GM18507 (cell line): ENCODE data around the gene RFX1.

Experiments used
- DNase-seq: peaks from one replicate; pipeline ENCODE4 v3.0.0; 2011; ENCODE audit warnings: low read depth; ENCODE audit not compliant: insufficient read length; ENCODE audit errors: extremely low spot score
- FAIRE-seq: peaks from 2 replicates; lab custom pipeline; 2011; peaks lifted over from hg19 to GRCh38; lab: Jason Lieb, UNC

The RFX1 gene

DNA sequence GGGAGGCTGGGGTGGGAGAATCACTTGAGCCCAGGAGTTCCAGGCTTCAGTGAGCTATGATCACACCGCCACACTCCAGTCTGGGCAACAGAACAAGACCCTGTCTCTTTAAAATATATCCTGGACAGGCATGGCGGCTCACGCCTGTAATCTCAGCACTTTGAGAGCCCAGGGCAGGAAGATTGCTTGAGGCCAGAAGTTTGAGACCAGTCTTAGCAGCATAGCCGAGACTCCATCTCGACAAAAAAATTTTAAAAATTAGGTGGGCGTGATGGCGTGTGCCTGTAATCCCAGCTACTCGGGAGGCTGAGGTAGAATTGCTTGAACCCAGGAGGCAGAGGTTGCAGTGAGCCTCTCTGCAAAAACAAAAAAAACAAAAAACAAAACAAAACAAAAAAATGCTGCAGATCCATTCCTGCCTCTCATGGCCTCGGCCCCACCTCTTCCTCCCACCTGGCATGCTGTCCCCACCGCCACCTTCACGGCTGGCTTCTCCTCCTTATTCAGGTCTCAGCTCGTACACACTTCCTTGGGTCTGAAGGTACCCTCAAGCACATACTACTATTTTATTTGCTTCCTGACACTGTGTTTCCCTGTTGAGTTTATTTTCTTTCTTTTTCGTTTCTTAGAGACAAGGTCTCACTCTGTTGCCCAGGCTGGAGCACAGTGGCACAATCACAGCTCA is 5.3 kb downstream of the RFX1 start:
- DNase-seq (no peak), FAIRE-seq (no peak)

DNA sequence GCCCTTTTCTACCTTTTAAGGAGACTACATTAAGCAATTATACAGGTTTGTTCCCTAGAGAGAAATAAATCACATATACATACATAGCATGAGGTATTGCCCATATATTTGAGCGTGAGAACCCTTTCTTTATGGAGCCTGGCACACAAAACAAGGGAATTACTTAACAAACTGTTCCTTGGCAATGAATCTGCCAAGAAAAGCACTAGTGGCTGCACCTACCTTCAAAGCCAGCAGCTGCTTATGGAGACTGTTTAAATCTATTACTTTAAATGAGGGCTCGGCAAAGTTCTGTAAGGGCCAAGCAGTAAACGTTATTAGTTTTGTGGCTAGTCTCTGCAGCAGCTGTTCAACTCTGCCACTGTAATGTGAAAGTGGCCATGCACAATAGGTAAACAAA is 7.0 kb downstream of the RFX1 start:
- DNase-seq (no peak), FAIRE-seq (no peak)

DNA sequence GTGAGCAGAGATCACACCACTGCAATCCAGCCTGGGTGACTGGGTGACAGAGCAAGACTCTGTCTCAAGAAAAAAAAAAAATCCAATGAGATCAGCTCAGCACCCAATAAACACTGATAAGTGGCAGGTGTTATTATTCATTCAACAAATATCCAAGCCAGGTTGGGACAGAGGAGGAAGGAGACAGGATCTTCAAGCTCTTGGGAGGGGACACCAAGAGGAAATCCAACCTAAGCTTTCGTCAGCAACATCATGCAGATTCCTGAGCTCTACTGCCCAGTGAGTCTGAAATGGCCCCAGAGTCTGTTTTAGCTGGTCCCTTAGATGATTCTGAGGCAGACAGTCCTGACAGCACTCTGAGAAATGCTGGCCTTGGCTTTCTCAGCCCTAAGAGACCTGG is 7.7 kb downstream of the RFX1 start:
- DNase-seq = no peak
- no peak for FAIRE-seq

DNA sequence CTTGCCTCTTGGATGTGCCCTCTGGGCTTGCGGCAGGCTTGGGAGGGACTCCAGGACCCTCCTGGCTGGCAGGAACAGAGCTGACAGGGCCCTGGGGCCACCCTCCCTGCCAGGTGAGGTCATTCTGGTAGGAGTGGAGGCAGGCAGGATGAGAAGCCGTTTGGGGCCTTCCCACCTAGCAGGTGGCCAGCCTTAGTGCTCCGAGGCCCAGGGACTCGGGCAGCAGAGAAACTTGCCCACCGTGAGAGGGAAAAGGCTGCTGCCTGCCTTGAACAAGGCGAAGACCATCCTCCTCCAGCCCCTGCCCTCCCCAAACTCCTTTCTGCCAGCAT is 8.5 kb downstream of the RFX1 start:
- DNase-seq = no peak
- FAIRE-seq = no peak

DNA sequence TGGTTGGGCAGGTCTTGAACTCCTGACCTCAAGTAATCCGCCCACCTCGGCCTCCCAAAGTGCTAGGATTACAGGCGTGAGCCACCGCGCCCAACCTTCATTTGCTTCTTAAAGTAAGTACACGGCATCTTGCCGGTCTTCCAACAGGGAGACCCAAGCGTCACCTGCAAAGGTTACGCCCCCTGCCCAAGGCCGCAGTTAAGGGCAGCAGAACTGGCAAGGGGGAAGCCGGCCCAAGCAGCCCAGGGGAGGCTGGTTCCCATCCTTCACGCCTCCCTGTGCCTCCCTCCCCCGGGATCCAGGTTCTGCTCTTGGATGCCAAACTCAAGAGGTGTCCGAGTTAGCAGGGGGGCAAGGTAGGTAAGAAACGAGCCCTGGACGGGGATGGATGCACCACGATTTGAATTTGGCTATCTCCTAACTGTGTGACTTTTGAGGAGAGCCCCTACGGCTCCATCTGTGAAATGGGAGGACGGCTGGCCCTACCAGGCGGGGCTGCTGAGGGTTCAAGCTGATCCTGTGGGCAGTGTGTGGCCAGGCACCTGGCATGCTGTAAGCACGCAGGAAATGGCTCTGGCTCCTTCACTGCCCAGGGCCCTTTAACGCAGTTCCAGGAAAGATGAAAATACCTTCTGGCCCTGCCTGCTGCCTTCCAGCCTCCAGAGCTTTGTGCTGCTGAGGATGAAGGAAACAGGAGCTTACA is 9.0 kb downstream of the RFX1 start:
- FAIRE-seq (no peak), DNase-seq (no peak)

DNA sequence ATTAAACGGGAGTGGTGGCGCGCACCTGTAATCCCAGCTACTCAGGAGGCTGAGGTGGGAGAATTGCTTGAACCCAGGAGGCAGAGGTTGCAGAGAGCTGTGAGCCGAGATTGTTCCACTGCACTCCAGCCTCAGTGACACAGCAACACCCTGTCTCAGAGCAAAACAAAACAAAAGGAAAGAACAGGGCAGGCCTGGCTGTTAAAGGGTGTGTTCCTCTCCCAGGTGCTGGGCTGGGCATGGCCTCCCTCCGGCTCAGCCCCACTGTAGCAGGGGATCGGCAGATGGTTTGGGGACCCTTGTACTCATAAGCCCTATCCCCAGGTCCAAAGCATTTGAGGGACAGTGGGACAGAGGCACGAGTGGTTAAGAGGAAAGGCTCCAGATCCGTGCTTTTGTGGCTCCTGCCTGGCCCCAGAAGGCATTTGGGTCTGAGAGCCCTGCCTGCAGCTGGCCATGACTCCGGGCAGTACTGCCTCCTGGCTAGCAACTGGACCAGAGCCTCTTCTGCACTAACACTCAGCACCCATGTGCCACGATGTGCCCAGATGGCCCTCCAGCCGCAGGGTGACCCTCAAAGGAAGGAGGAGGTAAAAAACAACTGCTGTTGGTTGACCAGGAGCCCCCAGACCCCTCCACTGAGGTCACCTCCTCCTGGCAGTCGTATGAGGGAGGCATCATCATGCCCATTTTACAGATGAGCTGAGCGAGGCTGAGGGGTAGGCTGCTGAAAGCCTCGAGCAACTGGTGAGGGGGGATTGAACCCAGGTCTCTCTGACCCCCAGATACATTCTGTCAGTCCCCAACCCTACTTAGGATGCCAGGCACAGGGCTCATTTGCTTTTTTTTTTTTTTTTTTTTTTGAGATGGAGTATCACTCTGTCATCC is 10.0 kb downstream of the RFX1 start:
- DNase-seq (no peak), FAIRE-seq (no peak)

DNA sequence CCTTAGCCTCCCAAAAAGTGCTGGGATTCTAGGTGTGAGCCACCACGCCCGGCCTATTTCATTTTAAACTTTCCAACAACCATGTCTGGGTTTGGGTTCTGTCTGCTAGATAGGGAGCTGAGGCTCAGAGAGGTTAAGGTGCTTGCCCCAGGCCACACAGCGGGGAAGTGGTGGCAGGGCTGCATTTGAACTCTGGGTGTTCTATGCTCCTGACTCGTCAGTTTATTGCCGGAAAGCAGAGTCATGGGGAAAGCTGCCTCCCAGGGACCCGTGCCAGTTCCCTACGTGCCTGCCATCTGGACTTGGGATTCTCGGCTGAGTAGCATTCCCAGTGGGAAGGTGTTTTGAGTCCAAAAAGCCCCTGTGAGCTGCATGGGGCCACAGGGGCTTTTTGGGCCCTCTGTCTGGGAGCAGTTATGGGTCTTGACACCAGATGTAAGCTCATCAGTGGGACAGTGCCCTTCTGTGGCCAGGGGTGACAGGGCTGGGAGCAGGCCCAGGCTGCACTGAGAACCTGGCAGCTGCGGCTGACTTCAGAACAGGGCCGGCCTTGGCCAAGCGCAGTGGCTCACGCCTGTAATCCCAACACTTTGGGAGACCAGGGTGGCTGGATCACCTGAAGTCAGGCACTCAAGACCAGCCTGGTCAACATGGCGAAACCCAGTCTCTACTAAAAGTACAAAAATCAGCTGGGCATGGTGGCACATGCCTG is 10.9 kb downstream of the RFX1 start:
- FAIRE-seq = no peak
- DNase-seq = no peak

DNA sequence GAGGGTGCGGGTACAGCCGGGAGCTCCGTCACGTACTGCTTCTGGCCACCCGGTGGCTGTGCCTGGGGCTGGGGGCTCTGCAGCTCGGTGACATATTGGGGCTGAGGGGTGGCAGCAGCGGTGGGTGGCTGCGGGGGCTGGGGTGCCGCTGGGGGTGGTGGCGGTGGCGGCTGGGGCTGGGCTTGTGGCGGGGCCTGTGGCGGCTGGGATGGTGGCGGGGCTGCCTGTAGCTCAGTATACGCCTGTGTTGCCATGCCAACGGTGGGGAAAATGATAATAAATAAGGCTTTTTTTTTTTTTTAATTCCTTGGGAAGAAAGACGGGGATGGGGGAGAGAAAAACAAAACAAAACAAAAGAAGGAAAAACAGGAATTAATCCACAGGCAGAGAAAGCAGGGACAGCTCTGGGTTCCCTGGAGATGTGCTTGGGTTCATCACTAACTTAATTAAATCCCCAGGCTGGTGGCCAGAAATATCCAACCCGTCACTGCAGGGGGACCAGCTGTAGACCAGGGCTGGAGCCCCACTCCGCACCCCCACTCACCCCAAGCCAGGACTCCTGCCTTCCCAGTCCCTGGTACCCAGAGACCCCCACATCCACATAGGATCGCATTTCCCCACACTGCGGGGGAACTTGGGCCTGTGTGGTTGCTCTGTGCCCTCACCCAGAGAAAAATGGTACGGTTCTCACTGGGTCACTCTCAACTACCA is 12.4 kb downstream of the RFX1 start:
- no peak for FAIRE-seq
- DNase-seq = no peak

DNA sequence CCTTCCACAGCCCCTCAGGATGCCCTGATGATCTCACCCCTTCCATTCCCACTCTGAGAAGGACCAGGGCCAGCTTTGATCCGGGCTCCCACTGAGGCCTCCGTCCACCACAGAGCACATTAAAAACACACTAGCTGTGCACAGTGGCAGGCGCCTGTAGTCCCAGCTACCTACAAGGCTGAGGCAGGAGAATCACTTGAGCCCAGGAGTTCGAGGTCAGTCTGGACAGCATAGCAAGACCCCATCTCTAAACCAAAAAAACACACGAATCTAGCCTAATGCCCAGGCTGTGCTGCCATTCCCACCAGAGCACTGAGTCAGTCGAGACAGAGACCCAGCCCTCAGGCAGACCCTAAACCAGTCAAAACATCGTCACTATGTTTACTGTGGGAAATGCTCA is 14.1 kb downstream of the RFX1 start:
- FAIRE-seq (no peak), DNase-seq (no peak)

DNA sequence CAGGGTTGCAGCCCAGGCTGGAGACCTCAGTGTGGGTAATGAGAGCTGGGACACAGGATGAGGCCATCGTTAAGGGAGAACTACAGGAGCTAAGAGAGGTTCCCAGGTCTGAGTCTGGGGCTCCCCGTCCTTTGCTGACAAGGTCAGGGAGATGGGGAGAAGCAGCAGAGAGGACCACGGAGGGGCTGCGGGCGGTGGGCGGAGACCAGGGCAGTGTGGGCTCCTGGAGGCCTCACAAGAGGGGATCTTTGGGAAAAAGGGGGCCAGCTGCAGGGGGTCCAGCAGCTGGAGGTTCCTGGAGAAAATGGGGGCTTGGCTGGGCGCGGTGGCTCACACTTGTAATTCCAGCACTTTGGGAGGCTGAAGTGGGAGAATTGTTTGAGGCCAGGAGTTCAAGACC is 16.0 kb downstream of the RFX1 start:
- DNase-seq = no peak
- FAIRE-seq = no peak

DNA sequence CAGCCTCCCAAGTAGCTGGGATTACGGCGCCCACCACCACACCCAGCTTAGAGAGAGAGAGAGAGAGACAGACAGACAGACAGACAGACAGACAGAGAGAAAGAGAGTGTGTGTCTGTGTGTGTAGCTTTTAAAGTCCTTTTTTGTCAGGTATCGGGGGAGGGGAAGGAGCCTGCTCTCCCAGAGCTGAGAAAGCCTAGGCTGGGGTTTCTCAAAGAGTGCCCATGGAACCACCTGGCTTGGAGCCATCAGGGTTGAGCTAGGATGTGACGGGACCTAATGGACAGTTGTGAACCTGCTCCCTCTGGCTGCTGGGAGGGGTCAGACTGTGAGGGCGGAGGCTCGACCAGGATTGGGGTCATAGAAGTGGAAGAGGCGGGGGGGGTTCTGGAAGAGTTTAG is 16.6 kb downstream of the RFX1 start:
- FAIRE-seq (no peak), DNase-seq (no peak)

DNA sequence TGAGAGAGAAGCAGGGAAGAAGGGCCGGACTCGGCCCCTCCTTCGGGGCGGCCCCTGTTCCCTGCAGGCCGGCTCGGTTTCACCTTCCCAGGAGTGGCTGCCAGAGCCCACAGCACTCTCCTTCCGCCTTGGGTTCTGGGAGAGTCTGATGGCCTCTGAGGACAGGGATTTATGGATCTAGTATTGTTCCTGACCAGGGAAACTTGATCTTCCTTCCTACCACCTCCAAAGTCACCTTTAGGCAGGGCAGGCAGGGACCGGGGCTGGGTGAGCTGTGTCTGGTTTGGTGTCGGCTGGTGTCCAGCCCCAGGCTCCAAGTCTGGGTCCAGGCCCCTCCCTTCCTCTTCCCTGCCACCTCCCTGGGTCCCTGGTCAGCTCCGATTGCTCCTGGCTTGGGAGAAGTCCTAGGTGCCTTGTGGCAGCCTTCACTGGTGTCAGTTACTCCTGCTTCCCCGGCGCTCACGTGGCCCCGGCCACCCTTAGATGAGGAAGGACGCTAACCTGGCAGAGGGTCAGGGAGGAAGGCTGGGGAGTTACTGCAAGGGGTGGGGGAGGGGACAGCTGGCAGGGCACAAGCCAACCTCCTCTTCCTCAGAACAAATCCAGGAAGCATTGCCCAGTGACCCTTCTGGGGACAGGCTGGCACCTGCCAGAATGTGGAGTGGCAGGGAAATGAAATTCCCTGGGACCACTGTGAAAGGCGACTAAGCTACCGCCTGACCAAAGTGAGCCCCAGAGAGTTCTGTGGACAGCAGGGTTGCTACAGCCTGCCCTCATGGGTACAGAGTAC is 18.8 kb downstream of the RFX1 start:
- DNase-seq (no peak), FAIRE-seq (no peak)

DNA sequence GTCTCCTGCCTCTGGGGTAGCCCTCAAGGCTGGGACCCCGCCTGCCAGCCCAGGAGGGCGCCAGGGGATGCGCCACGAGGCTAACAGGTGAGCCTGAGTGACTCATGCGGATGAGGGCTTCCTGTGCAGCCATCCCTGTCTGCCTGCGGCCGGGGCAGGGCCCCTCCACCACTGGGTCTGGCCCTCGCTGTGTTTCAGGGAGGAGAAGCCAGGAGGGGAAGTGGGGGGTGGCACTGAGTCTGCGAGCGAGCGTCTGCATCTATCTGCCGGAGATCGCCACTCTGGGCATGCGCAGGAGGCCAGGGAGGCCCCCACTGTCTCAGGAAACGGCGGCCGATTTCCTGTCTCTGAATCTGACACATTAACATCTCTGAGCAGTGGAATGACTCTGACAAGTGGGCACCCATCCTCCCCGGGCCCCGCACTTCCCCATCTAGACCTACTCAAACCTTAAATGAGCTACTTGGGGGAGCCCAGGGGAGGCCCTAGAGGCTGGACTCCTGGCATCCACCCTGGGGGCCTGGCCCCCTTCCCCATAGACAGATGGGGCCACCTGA is 19.7 kb downstream of the RFX1 start:
- FAIRE-seq = peak; percentile 98

DNA sequence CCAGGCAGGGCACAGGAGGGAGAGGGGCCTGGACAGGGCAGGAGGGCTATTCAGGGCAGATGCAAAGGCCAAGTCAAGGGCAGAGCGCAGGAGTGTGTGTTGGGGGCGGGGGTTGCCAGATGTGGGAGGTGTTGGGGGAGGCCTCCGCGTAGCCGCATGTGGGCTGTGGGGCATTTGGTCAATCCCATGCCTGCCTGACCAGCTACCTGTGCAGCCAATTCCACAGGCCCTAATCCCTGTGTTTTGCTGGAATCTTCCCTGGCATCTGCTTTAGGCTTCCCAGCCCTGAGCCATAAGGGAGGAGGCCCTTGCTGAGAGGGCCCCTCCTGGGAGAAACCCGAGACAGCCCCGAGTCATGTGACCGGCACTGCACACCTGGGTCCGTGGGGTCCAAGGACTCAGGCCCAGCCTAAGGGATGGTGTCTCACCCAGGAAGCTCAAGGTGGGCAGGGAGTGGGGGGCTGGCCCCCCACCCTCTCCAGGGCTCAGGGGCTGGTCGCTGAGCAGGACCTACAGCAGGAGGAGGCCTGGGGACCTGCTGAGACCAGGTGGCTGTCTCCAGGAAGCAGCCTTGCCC is 20.3 kb downstream of the RFX1 start:
- DNase-seq (no peak), FAIRE-seq (no peak)

More for the DNA sequence above, 19.7 kb downstream of the RFX1 start:
- peak; percentile 97 for DNase-seq

DNA sequence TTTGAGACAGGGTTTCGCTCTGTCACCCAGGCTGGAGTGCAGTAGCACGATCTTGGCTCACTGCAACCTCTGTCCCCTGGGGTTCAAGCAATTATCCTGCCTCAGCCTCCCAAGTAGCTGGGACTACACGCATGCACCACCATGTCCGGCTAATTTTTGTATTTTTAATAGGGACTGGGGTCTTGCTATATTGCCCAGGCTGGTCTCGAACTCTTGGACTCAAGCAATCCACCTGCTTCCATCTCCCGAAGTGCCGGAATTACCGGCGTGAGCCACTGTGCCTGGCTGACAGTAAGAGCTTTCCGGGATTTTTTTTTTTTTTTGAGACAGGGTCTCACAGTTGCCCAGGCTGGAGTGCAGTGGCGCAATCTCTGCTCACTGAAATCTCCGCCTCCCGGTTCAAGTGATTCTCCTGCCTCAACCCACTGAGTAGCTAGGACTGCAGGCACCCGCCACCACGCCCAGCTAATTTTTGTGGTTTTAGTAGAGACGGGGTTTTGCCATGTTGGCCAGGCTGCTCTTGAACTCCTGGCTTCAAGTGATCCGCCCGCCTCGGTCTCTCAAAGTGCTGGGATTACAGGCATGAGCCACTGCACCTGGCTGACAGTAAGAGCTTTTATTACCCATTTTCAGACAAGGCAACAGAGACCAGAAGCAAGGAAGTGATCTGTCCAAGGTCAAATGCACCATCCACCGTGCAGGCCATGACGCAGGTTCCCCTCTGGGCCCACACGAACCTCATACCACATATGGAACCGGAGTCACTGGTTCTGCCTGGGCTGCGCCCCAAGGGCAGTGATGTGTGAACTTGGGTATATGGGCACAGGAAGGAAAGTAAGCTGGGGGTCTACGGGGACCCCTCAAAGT is 21.0 kb downstream of the RFX1 start:
- FAIRE-seq (peak; percentile 64), DNase-seq (no peak)

DNA sequence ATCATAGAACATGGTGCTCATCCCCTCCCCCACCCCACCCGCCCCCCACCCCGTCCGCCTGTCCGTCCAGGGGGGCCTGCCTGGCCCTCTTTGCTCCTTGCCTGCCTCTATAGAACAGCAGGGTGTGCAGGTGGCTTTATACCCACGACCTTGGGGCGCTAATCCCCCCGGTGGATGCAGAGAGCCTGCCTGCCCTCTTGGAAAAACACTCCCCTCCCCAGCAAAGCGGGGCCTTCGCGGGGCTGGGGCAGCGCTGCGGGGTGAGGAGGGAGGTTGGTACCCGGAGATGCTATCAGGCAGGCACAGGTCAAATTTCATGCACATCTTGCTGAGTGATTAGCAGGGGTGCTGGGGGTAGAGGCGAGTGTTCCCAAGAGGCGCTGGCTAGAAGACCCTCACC is 21.9 kb downstream of the RFX1 start:
- FAIRE-seq (no peak), DNase-seq (no peak)

DNA sequence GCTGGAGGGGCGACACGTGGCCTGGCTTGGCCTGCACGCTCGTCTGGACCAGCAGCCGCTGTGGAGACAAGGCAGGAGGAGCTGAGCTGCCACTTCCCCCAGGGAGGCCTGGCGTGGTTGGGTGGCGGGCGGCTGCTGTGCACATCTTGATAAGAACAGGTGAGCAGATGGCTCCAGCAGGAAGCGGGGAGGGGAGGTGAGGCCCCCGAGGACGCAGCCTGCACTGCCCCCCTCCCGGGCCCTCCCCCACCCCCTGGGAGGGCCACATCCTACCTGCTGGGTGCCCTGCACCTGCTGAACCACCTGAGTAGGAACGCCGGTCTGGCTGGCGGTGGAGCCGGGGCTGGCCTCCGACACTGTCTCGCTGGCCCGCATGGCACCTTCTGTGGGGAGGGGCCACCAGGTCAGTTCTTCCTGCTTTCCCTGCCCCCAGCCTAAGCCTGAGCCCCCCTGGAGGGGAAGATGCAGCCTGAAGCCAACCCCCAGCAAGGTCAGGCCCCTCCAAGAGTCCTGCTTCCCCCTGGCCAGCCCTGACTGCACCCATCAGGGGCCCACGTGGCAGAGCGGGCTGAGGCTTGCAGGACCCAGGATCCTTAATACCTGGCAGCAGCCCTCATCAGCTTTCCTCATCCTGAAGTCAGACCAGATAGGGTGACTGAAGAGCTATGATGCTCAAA is 22.8 kb downstream of the RFX1 start:
- FAIRE-seq = no peak

More for the DNA sequence above, 22.8 kb downstream of the RFX1 start:
- no peak for DNase-seq
